Loucy (cell line): Measurements from ENCODE around the gene CALML4.

Experiments used
- H2AFZ ChIP-seq: fragments of 200-600 bp; sonication (generic); 2 replicates; pipeline ENCODE4 v1.6.0; 2016; ENCODE audit warnings: antibody characterized with exemption, mild to moderate bottlenecking, low read length, moderate library complexity
- H3F3A ChIP-seq: fragments of 200-600 bp; 2 replicates; pipeline ENCODE4 v1.6.0; 2016; ENCODE audit warnings: antibody characterized with exemption, low read depth, mild to moderate bottlenecking
- H3K27me3 ChIP-seq: fragments of 200-600 bp; sonication (generic); 2 replicates; pipeline ENCODE4 v1.6.1; 2014; ENCODE audit warnings: low read length, mild to moderate bottlenecking; ENCODE audit not compliant: insufficient read depth, poor library complexity, severe bottlenecking
- H3K36me3 ChIP-seq: fragments of 200-600 bp; sonication (generic); 2 replicates; pipeline ENCODE4 v1.6.1; 2016; ENCODE audit warnings: low read length; ENCODE audit not compliant: insufficient read depth
- H3K4me1 ChIP-seq: fragments of 200-600 bp; sonication (generic); 2 replicates; pipeline ENCODE4 v1.5.1; 2014; ENCODE audit warnings: low read length, mild to moderate bottlenecking; ENCODE audit not compliant: insufficient read depth, poor library complexity, severe bottlenecking
- H3K4me2 ChIP-seq: fragments of 200-600 bp; sonication (generic); 2 replicates; pipeline ENCODE4 v1.6.0; 2014; ENCODE audit warnings: antibody characterized with exemption, low read length, low read depth, mild to moderate bottlenecking; ENCODE audit not compliant: poor library complexity, severe bottlenecking
- H3K4me3 ChIP-seq: fragments of 200-600 bp; sonication (generic); 2 replicates; pipeline ENCODE4 v1.5.1; 2014; ENCODE audit warnings: low read length, mild to moderate bottlenecking, mixed read lengths; ENCODE audit not compliant: poor library complexity, severe bottlenecking
- H3K79me2 ChIP-seq: fragments of 200-600 bp; sonication (generic); 2 replicates; pipeline ENCODE4 v1.6.1; 2014; ENCODE audit warnings: low read length; ENCODE audit not compliant: insufficient read depth
- H3K9ac ChIP-seq: fragments of 200-600 bp; sonication (generic); 2 replicates; pipeline ENCODE4 v1.6.0; 2014; ENCODE audit warnings: mild to moderate bottlenecking, low read depth, low read length, moderate library complexity; ENCODE audit not compliant: poor library complexity, severe bottlenecking
- H3K9me2 ChIP-seq: fragments of 200-600 bp; sonication (generic); replicated peaks from 2 replicates; pipeline ENCODE4 v1.6.1; 2016; ENCODE audit warnings: low read depth, low read length, mixed read lengths
- H3K9me3 ChIP-seq: fragments of 200-600 bp; sonication (generic); 2 replicates; pipeline ENCODE4 v1.6.1; 2014; ENCODE audit warnings: mild to moderate bottlenecking, antibody characterized with exemption, low read length, low read depth; ENCODE audit not compliant: insufficient read depth
- H4K20me1 ChIP-seq: fragments of 200-600 bp; sonication (generic); 2 replicates; pipeline ENCODE4 v1.6.0; 2014; ENCODE audit warnings: antibody characterized with exemption, low read length, mild to moderate bottlenecking; ENCODE audit not compliant: insufficient read depth, poor library complexity, severe bottlenecking
- EZH2phosphoT487 ChIP-seq: fragments of 200-600 bp; IDR thresholded peaks from 2 replicates; pipeline ENCODE4 v1.6.1; 2018; ENCODE audit warnings: antibody characterized with exemption, mild to moderate bottlenecking, moderate library complexity, borderline replicate concordance
- TF ChIP-seq, protein P1 (sequence below): fragments of 200-600 bp; sonication (generic); conservative IDR thresholded peaks from 2 replicates; pipeline ENCODE4 v1.5.1; 2014; ENCODE audit warnings: mild to moderate bottlenecking, antibody characterized with exemption, low read length

CALML4 gene

DNA sequence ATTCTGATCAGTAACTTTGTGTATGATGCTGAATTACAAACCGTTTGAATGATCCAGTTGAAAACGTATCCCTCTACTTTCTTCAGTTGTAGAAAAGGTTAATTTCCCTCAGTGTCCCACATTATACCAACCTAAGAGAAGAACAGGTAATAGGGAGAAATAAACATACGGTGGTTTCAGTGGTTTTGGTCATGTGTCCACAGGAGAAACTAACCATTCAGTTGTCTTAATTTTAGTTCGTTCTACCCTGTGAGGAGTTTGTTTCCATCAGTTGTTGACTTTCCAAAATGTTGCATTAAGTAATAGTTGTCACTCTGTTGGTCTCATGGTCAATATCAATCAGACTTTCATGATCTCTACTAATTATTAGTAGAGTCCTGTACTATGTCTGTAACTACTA lies 15.1 kb downstream of the CALML4 start:
- H3K4me1 ChIP-seq = peaks cover 8% of the 10 kb centered on the region
- H3K4me3 ChIP-seq = no peak overlapping the region
- no peak overlapping the region for H3K9ac ChIP-seq
- TF ChIP-seq, protein P1, sequence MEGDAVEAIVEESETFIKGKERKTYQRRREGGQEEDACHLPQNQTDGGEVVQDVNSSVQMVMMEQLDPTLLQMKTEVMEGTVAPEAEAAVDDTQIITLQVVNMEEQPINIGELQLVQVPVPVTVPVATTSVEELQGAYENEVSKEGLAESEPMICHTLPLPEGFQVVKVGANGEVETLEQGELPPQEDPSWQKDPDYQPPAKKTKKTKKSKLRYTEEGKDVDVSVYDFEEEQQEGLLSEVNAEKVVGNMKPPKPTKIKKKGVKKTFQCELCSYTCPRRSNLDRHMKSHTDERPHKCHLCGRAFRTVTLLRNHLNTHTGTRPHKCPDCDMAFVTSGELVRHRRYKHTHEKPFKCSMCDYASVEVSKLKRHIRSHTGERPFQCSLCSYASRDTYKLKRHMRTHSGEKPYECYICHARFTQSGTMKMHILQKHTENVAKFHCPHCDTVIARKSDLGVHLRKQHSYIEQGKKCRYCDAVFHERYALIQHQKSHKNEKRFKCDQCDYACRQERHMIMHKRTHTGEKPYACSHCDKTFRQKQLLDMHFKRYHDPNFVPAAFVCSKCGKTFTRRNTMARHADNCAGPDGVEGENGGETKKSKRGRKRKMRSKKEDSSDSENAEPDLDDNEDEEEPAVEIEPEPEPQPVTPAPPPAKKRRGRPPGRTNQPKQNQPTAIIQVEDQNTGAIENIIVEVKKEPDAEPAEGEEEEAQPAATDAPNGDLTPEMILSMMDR = no peak
- TF ChIP-seq EZH2phosphoT487 = no peak
- H3K9me2 ChIP-seq = no peaks in the 10 kb centered on the region
- no peaks in the 10 kb centered on the region for H4K20me1 ChIP-seq
- no peaks in the 10 kb centered on the region for H3K9me3 ChIP-seq
- no peak overlapping the region for H2AFZ ChIP-seq
- no peaks in the 10 kb centered on the region for H3F3A ChIP-seq
- H3K79me2 ChIP-seq = no peaks in the 10 kb centered on the region
- no peaks in the 10 kb centered on the region for H3K27me3 ChIP-seq
- peaks cover 53% of the 10 kb centered on the region; the same call in 1 of the 2 replicates for H3K36me3 ChIP-seq
- H3K4me2 ChIP-seq = no peak overlapping the region

GRCh38 chr15:68188647-68189046 lies 16.5 kb downstream of the CALML4 start:
- no peak overlapping the region for H3K4me3 ChIP-seq
- H3K4me2 ChIP-seq = no peak overlapping the region
- no peak overlapping the region for H2AFZ ChIP-seq
- no peaks in the 10 kb centered on the region for H4K20me1 ChIP-seq
- peaks cover 67% of the 10 kb centered on the region for H3K36me3 ChIP-seq
- no peak for TF ChIP-seq EZH2phosphoT487
- TF ChIP-seq, protein P1 = no peak
- H3K79me2 ChIP-seq = no peaks in the 10 kb centered on the region
- H3F3A ChIP-seq = no peaks in the 10 kb centered on the region
- H3K27me3 ChIP-seq = no peaks in the 10 kb centered on the region
- H3K4me1 ChIP-seq = peaks cover 8% of the 10 kb centered on the region
- no peak overlapping the region for H3K9ac ChIP-seq
- H3K9me3 ChIP-seq = no peaks in the 10 kb centered on the region
- H3K9me2 ChIP-seq = no peaks in the 10 kb centered on the region

DNA sequence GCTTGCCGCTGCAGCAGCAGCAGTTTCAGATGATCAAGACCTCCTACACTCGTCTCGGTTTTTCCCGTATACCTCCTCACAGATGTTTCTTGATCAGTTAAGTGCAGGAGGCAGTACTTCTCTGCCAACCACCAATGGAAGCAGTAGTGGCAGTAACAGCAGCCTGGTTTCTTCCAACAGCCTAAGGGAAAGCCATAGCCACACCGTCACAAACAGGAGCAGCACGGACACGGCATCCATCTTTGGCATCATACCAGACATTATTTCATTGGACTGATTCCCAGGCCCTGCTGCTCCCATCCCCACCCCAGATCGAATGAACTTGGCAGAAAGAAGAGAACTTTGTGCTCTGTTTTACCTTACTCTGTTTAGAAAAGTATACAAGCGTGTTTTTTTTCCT lies 17.6 kb downstream of the CALML4 start:
- no peaks in the 10 kb centered on the region for H4K20me1 ChIP-seq
- no peaks in the 10 kb centered on the region for H3F3A ChIP-seq
- no peaks in the 10 kb centered on the region for H3K27me3 ChIP-seq
- peaks cover 8% of the 10 kb centered on the region for H3K4me1 ChIP-seq
- H3K79me2 ChIP-seq = no peaks in the 10 kb centered on the region
- H3K9me3 ChIP-seq = no peaks in the 10 kb centered on the region
- no peak overlapping the region for H3K4me2 ChIP-seq
- no peak for TF ChIP-seq EZH2phosphoT487
- TF ChIP-seq, protein P1 = no peak
- H3K9ac ChIP-seq = no peak overlapping the region
- no peak overlapping the region for H3K4me3 ChIP-seq
- no peak overlapping the region for H2AFZ ChIP-seq
- H3K36me3 ChIP-seq = peaks cover 68% of the 10 kb centered on the region
- no peaks in the 10 kb centered on the region for H3K9me2 ChIP-seq
